SK-N-SH (cell line): ENCODE results near the gene ISLR. TPM values are rescaled to one million over a fixed set of nuclear protein-coding genes. Genes with fewer than 3 reads are reported as not detected.
"Not testable (repeated sequence)": the region's sequence is repeated elsewhere in the genome, so short reads cannot be mapped to it uniquely, and the experiment has no call there.

Source experiments
- CTCF ChIA-PET: fragments of 300-600, 350-600 bp; formaldehyde crosslinking; extraction: SDS; loops from one replicate; lab custom pipeline; 2021; lab: Yijun Ruan, JAX
- POLR2A ChIA-PET: fragments of 350-600 bp; sonication (Branson Sonifier 250); formaldehyde crosslinking; extraction: SDS; loops from one replicate; lab custom pipeline; 2020; ENCODE audit warnings: antibody characterized with exemption, inconsistent platforms; lab: Yijun Ruan, JAX
- DNase-seq: peaks from one replicate; pipeline ENCODE4 v3.0.0; 2012
- H2AFZ ChIP-seq: fragments of 200-600 bp; sonication (generic); 2 replicates; pipeline ENCODE4 v1.8.1; 2016; ENCODE audit warnings: antibody characterized with exemption, mild to moderate bottlenecking, low read depth
- H3F3A ChIP-seq: fragments of 200-600 bp; sonication (generic); replicated peaks from 2 replicates; pipeline ENCODE3; 2016; ENCODE audit warnings: antibody characterized with exemption, mild to moderate bottlenecking; ENCODE audit not compliant: insufficient read depth
- H3K27ac ChIP-seq, 2 experiments: fragments of 200-500 bp in 1 of 2; fragments of 200-600 bp in 1 of 2; sonication (Bioruptor generic) in 1 of 2; sonication (generic), shearing (Covaris generic) in 1 of 2; 2 replicates each; pipeline versions ENCODE4 v1.5.1 to v1.6.1; 2014 to 2016; ENCODE audit warnings: low read depth in 2 of 2, inconsistent platforms in 1 of 2, low read length in 1 of 2, mild to moderate bottlenecking in 1 of 2, mixed read lengths in 1 of 2
- H3K27me3 ChIP-seq: fragments of 200-600 bp; sonication (generic), shearing (Covaris generic); 2 replicates; pipeline ENCODE4 v1.6.1; 2016; ENCODE audit warnings: mixed run types; ENCODE audit not compliant: insufficient read depth
- H3K36me3 ChIP-seq, 2 experiments: fragments of 200-500 bp in 1 of 2; fragments of 200-600 bp in 1 of 2; sonication (Bioruptor generic) in 1 of 2; sonication (generic) in 1 of 2; replicated peaks in 1 of 2; 2 replicates each; pipeline versions ENCODE3 to v1.5.1; 2014 to 2016; ENCODE audit warnings: low read length in 1 of 2, mild to moderate bottlenecking in 1 of 2; ENCODE audit not compliant: insufficient read depth in 2 of 2, control insufficient read depth in 1 of 2
- H3K4me1 ChIP-seq, 2 experiments: fragments of 200-500 bp in 1 of 2; fragments of 200-600 bp in 1 of 2; sonication (Bioruptor generic) in 1 of 2; sonication (generic), shearing (Covaris generic) in 1 of 2; 2 replicates each; pipeline versions ENCODE4 v1.5.1 to v1.6.1; 2014 to 2016; ENCODE audit warnings: low read depth in 1 of 2, low read length in 1 of 2, mixed run types in 1 of 2; ENCODE audit not compliant: insufficient read depth in 2 of 2, control insufficient read depth in 1 of 2
- H3K4me2 ChIP-seq: fragments of 200-600 bp; sonication (generic), shearing (Covaris generic); 2 replicates; pipeline ENCODE4 v1.6.1; 2017; ENCODE audit warnings: mixed run types
- H3K4me3 ChIP-seq, 2 experiments: fragments of 200-500 bp in 1 of 2; fragments of 200-600 bp in 1 of 2; sonication (Bioruptor generic) in 1 of 2; sonication (generic), shearing (Covaris generic) in 1 of 2; 2 replicates each; pipeline versions ENCODE4 v1.5.1 to v1.8.1; 2014 to 2016; ENCODE audit warnings: low read depth in 2 of 2, inconsistent platforms in 1 of 2, low read length in 1 of 2, mild to moderate bottlenecking in 1 of 2, mixed read lengths in 1 of 2, moderate library complexity in 1 of 2
- H3K79me2 ChIP-seq: fragments of 200-600 bp; sonication (generic); 2 replicates; pipeline ENCODE4 v1.8.1; 2017; ENCODE audit warnings: mild to moderate bottlenecking; ENCODE audit not compliant: insufficient read depth
- H3K9ac ChIP-seq: fragments of 200-600 bp; sonication (generic); 2 replicates; pipeline ENCODE4 v1.6.1; 2017; ENCODE audit warnings: mixed run types
- H3K9me2 ChIP-seq: fragments of 200-600 bp; sonication (generic); 2 replicates; pipeline ENCODE4 v1.6.1; 2017; ENCODE audit warnings: mixed run types
- H3K9me3 ChIP-seq: fragments of 200-600 bp; sonication (generic); 2 replicates; pipeline ENCODE4 v1.6.1; 2017; ENCODE audit warnings: mixed run types, mild to moderate bottlenecking, moderate library complexity
- H4K20me1 ChIP-seq: fragments of 200-600 bp; sonication (generic); 2 replicates; pipeline ENCODE4 v1.6.1; 2017; ENCODE audit warnings: mild to moderate bottlenecking, mixed run types; ENCODE audit not compliant: insufficient read depth
- ELF1 ChIP-seq: IDR thresholded peaks from 2 replicates; pipeline ENCODE4 v1.4.0; 2012
- FOXM1 ChIP-seq: IDR thresholded peaks from 2 replicates; pipeline ENCODE4 v1.4.0; 2012; ENCODE audit warnings: low read depth, mild to moderate bottlenecking
- GABPA ChIP-seq: IDR thresholded peaks from 2 replicates; pipeline ENCODE4 v1.4.0; 2012; ENCODE audit warnings: low read depth, mild to moderate bottlenecking
- MEF2A ChIP-seq: IDR thresholded peaks from 2 replicates; pipeline ENCODE4 v1.4.0; 2012; ENCODE audit warnings: low read depth, borderline replicate concordance
- RAD21 ChIP-seq: IDR thresholded peaks from 2 replicates; pipeline ENCODE4 v1.6.1; 2012; ENCODE audit warnings: mild to moderate bottlenecking, low read length
- RCOR1 ChIP-seq: fragments of 150-350 bp; IDR thresholded peaks from 2 replicates; pipeline ENCODE4 v1.6.1; 2017; ENCODE audit warnings: antibody characterized with exemption, low read length
- WGBS: methylation state at CpG from one replicate; pipeline ENCODE4 v1.1.6; 2017; ENCODE audit warnings: low lambda C conversion rate; 5-methylcytosine and 5-hydroxymethylcytosine counted together
- polyA plus RNA-seq, 3 experiments: library from polyadenylated mRNA; depleted of rRNA; stranded (reverse); fragments of >200 nt; gene quantifications; 2 replicates each; pipeline ENCODE4 v1.2.3, GENCODE V29; 2012
- TF ChIP-seq, protein P1 (sequence below): IDR thresholded peaks from 2 replicates; pipeline ENCODE4 v1.4.0; 2012; ENCODE audit warnings: low read depth, borderline replicate concordance

The ISLR gene
- polyA plus RNA-seq, 1 of the 3 experiments (the other 2 are of a cell fraction) = 7.3 TPM

DNA sequence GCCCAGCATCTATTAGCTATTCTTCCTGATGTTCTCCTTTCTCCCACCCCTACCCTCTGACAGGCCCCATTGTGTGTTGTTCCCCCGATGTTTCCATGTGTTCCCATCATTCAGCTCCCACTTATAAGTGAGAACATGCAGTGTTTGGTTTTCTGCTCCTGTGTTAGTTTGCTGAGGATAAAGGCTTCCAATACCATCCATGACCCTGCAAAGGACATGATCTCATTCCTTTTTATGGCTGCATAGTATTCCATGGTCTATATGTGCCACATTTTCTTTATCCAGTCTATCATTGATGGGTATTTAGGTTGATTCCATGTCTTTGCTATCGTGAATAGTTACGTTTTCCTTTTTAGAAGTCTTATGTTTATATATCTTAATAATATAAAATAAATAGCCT is 13.1 kb upstream of the ISLR start:
- CTCF ChIA-PET = interaction anchor here (1.1 to 7.7 kb wide), 3 partner anchors 9 to 32 kb away, joined by 3 to 39 read pairs (median 3); partner anchors contain the start of gene ISLR

DNA sequence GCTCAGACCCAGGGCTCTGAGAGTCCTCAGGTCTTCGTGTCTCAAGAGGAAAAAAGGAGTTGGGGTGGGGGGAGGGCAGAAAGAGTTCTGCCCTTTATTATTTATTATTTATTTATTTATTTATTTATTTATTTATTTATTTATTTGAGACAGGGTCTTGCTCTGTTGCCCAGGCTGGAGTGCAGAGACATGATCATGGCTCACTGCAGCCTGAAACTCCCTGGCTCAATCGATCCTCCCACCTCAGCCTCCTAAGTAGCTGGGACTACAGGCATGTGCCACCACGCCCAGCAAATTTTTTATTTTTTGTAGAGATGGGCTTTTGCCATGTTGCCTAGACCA is 11.3 kb upstream of the ISLR start:
- not testable (repeated sequence) for H3K27ac ChIP-seq, H3F3A ChIP-seq, DNase-seq, H3K27me3 ChIP-seq, H2AFZ ChIP-seq, H3K4me2 ChIP-seq, H3K9ac ChIP-seq, H3K9me2 ChIP-seq, H3K79me2 ChIP-seq, H4K20me1 ChIP-seq, H3K9me3 ChIP-seq, H3K36me3 ChIP-seq, H3K4me3 ChIP-seq
- 88% methylated on average over 3 of the region's 3 CpGs for WGBS
- H3K4me1 ChIP-seq = peaks cover 2 to 10% of the 10 kb centered on the region in 2 experiments; a peak in 2 of 4 replicates
- CTCF ChIA-PET = interaction anchor here (0.8 to 7.7 kb wide), 7 partner anchors 11 to 146 kb away, joined by 3 to 39 read pairs (median 6); partner anchors contain the start of genes ISLR and STRA6
- POLR2A ChIA-PET = interaction anchor here (0.8 to 1.1 kb wide), 2 partner anchors 12 to 15 kb away, joined by 3 to 4 read pairs; no protein-coding TSS in a partner anchor

More for the DNA sequence above, 13.1 kb upstream of the ISLR start:
- H3F3A ChIP-seq = peaks cover 16% of the 10 kb centered on the region
- not testable (repeated sequence) for H3K9me3 ChIP-seq, H3K79me2 ChIP-seq, H3K36me3 ChIP-seq, H3K27me3 ChIP-seq, DNase-seq, H2AFZ ChIP-seq, H3K27ac ChIP-seq, H3K4me3 ChIP-seq, H3K9ac ChIP-seq, H3K4me2 ChIP-seq, H4K20me1 ChIP-seq, H3K9me2 ChIP-seq
- WGBS = 81% methylated on average over 3 of the region's 3 CpGs
- peaks cover 12 to 28% of the 10 kb centered on the region in 2 experiments; a peak in 3 of 4 replicates for H3K4me1 ChIP-seq
- POLR2A ChIA-PET = interaction anchor here (0.5 to 1.2 kb wide), 2 partner anchors 40 to 44 kb away, joined by 3 to 4 read pairs; no protein-coding TSS in a partner anchor

DNA sequence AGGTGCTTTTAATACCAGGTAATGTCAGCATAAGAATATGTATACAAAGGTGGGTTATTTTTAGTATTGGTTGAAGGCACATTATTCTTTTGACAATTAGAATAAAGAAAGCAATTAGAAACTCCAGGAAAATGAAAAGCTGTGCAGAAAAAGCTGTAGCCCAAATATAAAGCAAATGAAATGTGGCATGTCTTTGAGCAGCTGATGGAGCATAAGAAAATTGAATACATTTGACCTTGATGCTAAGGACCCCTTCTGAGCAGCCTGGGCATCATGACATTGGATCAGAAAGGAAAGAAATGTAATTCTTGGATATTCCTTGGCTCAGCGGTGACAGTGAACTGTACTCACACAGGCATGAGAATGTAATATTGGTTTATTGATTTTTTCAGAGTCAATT is 8.0 kb upstream of the ISLR start:
- no peak overlapping the region for H3K4me3 ChIP-seq
- no peaks in the 10 kb centered on the region for H3K9me3 ChIP-seq
- no peak for DNase-seq
- no peaks in the 10 kb centered on the region for H3K36me3 ChIP-seq
- no peaks in the 10 kb centered on the region for H4K20me1 ChIP-seq
- ChIA-PET POLR2A (interaction anchor here (1.5 kb wide), 1 partner anchor 9 kb away, joined by 4 read pairs; no protein-coding TSS in a partner anchor), CTCF (interaction anchor here (0.7 to 1.2 kb wide), 2 partner anchors 142 to 257 kb away, joined by 3 to 4 read pairs; no protein-coding TSS in a partner anchor)
- peaks cover 3% of the 10 kb centered on the region for H3F3A ChIP-seq
- H2AFZ ChIP-seq = no peak overlapping the region
- H3K79me2 ChIP-seq = no peaks in the 10 kb centered on the region
- H3K27me3 ChIP-seq = no peaks in the 10 kb centered on the region
- 100% methylated on average over 1 of the region's 1 CpG for WGBS
- H3K9ac ChIP-seq = no peak overlapping the region
- no peak overlapping the region for H3K27ac ChIP-seq
- no peaks in the 10 kb centered on the region for H3K9me2 ChIP-seq
- H3K4me2 ChIP-seq = no peak overlapping the region
- peaks cover 0 to 13% of the 10 kb centered on the region in 2 experiments; a peak in 1 of 4 replicates for H3K4me1 ChIP-seq
- TF ChIP-seq RCOR1 (no peak), GABPA (no peak), FOXM1 (no peak), ELF1 (no peak), RAD21 (no peak), MEF2A (no peak)
- TF ChIP-seq, protein P1, sequence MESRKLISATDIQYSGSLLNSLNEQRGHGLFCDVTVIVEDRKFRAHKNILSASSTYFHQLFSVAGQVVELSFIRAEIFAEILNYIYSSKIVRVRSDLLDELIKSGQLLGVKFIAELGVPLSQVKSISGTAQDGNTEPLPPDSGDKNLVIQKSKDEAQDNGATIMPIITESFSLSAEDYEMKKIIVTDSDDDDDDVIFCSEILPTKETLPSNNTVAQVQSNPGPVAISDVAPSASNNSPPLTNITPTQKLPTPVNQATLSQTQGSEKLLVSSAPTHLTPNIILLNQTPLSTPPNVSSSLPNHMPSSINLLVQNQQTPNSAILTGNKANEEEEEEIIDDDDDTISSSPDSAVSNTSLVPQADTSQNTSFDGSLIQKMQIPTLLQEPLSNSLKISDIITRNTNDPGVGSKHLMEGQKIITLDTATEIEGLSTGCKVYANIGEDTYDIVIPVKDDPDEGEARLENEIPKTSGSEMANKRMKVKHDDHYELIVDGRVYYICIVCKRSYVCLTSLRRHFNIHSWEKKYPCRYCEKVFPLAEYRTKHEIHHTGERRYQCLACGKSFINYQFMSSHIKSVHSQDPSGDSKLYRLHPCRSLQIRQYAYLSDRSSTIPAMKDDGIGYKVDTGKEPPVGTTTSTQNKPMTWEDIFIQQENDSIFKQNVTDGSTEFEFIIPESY = no peak
